SK-N-MC (cell line): ENCODE data around the gene SCD5.

Experiments
- EZH2 ChIP-seq: fragments of 200-600 bp; sonication (generic); IDR thresholded peaks from one replicate; pipeline ENCODE4 v1.6.1; 2017; ENCODE audit warnings: antibody characterized with exemption
- FOXP2 ChIP-seq: optimal IDR thresholded peaks from 2 replicates; pipeline ENCODE3; 2011; ENCODE audit warnings: mild to moderate bottlenecking, moderate library complexity; ENCODE audit not compliant: insufficient read depth; ENCODE audit errors: extremely low read length, control extremely low read depth
- POLR2AphosphoS5 ChIP-seq: IDR thresholded peaks from 2 replicates; pipeline ENCODE4 v1.6.1; 2012; ENCODE audit warnings: mild to moderate bottlenecking, low read depth, low read length, borderline replicate concordance

GRCh38 chr4:82710197-82710929 lies 88.2 kb downstream of the SCD5 start:
- TF ChIP-seq EZH2, result no peak
- TF ChIP-seq POLR2AphosphoS5, result no peak
- TF ChIP-seq FOXP2, result no peak
